Heart left ventricle (tissue), 13 donors: Measurements from ENCODE around the gene FAM20B.

Experiments used
- POLR2A ChIP-seq, 2 donors: fragments of 450-650 bp; IDR thresholded peaks; one replicate each; pipeline ENCODE4 v1.6.1; 2017; ENCODE audit warnings: antibody characterized with exemption in 2 of 2, mild to moderate bottlenecking in 2 of 2, moderate library complexity in 2 of 2
- TF ChIP-seq, protein P1 (sequence below), 12 donors: fragments of 200-600 bp; sonication (generic) in 4 of 12; IDR thresholded peaks; one replicate each; pipeline versions ENCODE4 v1.5.0 to v1.8.0; 2018 to 2022; ENCODE audit warnings: antibody characterized with exemption in 12 of 12, mild to moderate bottlenecking in 5 of 12
- donor health status: ischemic (EF 13 %, LVEDD 7.1; RV severe dilation, severe dysfunction).
- donor health status: DM: no; HTN: yes; CAD: no.
- donor health status: DM: no; HTN: no; CAD: no.
- donor health status: ischemic (EF 25% LVEDD 6.9; RV normal size, moderate dysfunction).
- donor health status: ischemic (EF 25% LVEDD 5.7; RV mildly dilated, moderate dysfunction).
- donor health status: ischemic (EF 35%, LVEDD 5.7; RV mildly dilated, moderate dysfunction).
- donor health status: nonischemic (EF 11% LVEDD 7.7; RV severe dilation, severe dysfunction).
- donor health status: DM: yes; HTN: yes; CAD: no.
- donor health status: PGD.
- donor health status: ischemic (EF 29% LVEDD 5.4; RV normal size, mild dysfunction).
- donor health status: nonischemic (EF 23%, LVEDD 6.1; RV moderate dilation, normal function).

- TF ChIP-seq, protein P1, sequence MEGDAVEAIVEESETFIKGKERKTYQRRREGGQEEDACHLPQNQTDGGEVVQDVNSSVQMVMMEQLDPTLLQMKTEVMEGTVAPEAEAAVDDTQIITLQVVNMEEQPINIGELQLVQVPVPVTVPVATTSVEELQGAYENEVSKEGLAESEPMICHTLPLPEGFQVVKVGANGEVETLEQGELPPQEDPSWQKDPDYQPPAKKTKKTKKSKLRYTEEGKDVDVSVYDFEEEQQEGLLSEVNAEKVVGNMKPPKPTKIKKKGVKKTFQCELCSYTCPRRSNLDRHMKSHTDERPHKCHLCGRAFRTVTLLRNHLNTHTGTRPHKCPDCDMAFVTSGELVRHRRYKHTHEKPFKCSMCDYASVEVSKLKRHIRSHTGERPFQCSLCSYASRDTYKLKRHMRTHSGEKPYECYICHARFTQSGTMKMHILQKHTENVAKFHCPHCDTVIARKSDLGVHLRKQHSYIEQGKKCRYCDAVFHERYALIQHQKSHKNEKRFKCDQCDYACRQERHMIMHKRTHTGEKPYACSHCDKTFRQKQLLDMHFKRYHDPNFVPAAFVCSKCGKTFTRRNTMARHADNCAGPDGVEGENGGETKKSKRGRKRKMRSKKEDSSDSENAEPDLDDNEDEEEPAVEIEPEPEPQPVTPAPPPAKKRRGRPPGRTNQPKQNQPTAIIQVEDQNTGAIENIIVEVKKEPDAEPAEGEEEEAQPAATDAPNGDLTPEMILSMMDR (IDR thresholded peaks at IDR 0.05): no peak
- TF ChIP-seq POLR2A (IDR thresholded peaks at IDR 0.05): no peak
Observed at GRCh38 chr1:179120736-179121135, 95.0 kb downstream of the FAM20B start.
